ENCODE results near the gene TTN.

DNA sequence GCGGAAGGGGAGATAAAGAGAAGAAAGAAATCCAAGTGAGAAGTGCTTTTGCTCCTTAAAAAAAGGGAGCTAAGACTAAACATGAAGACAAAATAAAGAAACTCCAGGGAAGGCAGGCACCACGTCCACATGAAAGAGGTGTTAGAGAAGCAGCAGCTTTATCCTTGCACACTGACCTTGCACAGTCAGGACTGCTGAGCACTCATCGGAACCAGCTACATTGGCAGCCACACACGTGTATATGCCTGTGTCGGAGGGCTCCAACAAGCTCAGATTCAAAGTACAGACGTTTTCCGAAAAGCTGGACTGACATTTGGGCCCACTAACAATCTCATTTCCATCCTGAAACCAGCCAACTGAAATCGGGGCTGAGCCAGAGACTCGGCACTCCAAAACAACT is 88.2 kb downstream of the TTN start:
- TF ChIP-seq, protein P1, sequence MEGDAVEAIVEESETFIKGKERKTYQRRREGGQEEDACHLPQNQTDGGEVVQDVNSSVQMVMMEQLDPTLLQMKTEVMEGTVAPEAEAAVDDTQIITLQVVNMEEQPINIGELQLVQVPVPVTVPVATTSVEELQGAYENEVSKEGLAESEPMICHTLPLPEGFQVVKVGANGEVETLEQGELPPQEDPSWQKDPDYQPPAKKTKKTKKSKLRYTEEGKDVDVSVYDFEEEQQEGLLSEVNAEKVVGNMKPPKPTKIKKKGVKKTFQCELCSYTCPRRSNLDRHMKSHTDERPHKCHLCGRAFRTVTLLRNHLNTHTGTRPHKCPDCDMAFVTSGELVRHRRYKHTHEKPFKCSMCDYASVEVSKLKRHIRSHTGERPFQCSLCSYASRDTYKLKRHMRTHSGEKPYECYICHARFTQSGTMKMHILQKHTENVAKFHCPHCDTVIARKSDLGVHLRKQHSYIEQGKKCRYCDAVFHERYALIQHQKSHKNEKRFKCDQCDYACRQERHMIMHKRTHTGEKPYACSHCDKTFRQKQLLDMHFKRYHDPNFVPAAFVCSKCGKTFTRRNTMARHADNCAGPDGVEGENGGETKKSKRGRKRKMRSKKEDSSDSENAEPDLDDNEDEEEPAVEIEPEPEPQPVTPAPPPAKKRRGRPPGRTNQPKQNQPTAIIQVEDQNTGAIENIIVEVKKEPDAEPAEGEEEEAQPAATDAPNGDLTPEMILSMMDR (conservative IDR thresholded peaks at IDR 0.05 in 1 of 2, IDR thresholded peaks at IDR 0.05 in 1 of 2; ENCODE audit: low read depth in 1 of 2, low read length in 2 of 2), result no peak
- TF ChIP-seq EZH2 (IDR thresholded peaks at IDR 0.05; ENCODE audit: low read length, missing control alignments), result no peak

Data from fibroblast of lung (primary cell).